ENCODE results near the gene OR6B3.
"Not testable (repeated sequence)": the region's sequence is repeated elsewhere in the genome, so short reads cannot be mapped to it uniquely, and the experiment has no call there.

The OR6B3 gene

GRCh38 chr2:240053173-240054155, at the start of gene OR6B3:
Gene OR6B3, minus strand, starts transcription at chr2:240053521.
- no peak for DNase-seq

- no peak for DNase-seq
Observed at GRCh38 chr2:240098349-240098748, 45.0 kb upstream of the OR6B3 start.

DNA sequence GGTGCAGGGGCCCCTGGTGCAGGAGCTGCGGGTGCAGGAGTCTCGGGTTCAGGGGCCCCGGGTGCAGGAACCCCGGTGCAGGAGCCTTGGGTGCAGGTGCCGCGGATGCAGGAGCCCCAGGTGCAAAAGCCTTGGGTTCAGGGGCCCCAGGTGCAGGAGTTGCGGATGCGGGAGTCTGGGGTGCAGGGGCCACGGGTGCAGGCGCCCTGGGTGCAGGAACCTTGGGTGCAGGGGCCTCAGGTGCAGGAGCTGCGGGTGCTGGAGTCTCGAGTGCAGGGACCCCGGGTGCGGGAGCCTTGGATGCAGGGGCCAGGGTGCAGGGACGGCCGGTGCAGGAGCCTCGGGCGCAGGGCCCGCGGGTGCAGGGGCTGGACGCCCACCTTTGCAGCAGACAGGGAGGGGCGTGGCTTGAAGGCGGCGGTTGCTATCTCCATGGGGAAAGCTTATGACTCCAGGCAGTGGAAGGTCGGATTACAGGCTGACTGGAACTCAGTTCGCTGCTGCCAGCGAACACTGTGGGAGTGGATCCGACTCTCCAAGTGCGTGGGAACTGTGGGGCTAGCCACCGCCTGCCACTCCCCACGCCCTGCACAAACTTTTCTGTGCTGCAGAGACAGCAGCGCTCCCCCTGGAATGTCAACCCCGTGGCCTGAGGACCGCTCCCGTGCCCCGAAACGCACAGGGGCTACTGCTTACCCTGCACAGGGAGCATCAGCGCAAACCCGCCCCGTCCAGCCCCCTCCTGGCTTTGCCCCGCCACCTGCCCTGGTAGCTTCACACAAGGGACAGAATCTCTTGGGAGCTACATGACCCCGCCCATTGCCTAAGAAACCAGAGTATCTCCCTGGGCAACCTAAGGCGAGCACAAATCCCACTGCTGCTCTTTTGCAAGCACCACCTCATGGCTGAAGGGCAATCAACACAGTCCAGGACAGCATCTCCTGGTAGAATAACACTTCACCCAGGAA, 42.5 kb upstream of the OR6B3 start:
- DNase-seq: no peak

- no peak for DNase-seq
Observed at GRCh38 chr2:240089306-240089705, 36.0 kb upstream of the OR6B3 start.

- no peak for DNase-seq
Observed at GRCh38 chr2:240086563-240086962, 33.2 kb upstream of the OR6B3 start.

GRCh38 chr2:240078631-240079030, 25.3 kb upstream of the OR6B3 start:
- no peak for DNase-seq

- DNase-seq: no peak
Observed at GRCh38 chr2:240077442-240077841, 24.1 kb upstream of the OR6B3 start.

GRCh38 chr2:240074545-240074944, 21.2 kb upstream of the OR6B3 start:
- no peak for DNase-seq

- DNase-seq: no peak
Observed at GRCh38 chr2:240070907-240071306, 17.6 kb upstream of the OR6B3 start.

GRCh38 chr2:240069829-240070228, 16.5 kb upstream of the OR6B3 start:
- no peak for DNase-seq

GRCh38 chr2:240068193-240068592, 14.9 kb upstream of the OR6B3 start:
- no peak for DNase-seq

DNA sequence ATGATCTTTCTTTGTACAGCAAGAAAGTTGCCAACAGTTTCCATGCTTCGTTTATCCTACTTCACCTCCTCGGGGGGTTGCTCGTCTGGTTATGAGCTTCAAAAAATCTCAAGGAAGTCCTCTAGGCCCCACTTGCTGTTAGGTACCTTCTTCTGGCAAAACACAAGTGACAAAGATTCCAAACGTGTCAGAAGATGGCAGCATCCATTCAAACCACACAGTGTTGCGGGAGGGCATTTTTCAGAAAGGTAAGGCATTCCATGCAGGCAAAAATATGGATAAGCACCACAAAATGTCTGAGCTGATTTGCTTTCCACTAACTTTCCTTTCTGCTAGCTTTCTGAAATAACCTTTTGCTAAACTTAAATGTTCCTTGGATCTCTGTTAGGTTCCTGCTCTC, 13.2 kb upstream of the OR6B3 start:
- no peak for DNase-seq

- DNase-seq: no peak
Observed at GRCh38 chr2:240064898-240065297, 11.6 kb upstream of the OR6B3 start.

- peak; percentile 64 for DNase-seq
Observed at GRCh38 chr2:240060977-240061591, 7.8 kb upstream of the OR6B3 start.

DNA sequence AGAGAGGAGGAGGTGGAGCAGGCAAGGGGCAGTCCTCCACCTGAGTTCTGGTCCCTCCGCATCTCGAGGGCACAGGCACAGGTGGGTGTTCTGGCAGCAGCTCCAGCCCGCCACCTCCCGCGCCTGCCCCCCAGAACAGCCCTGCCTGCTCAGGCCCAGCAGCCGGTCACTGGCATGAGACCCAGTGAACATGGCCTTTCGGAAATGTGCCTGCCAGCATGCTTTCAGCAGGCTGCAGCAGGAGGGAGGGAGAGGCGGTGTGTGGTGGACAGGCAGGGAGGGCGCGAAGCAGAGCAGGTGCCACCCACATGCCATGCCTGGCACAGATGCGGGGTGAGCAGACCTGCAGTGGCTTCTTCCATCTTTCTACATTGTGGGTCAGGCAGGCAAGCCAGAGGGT, 3.4 kb upstream of the OR6B3 start:
- no peak for DNase-seq

- DNase-seq: no peak
Observed at GRCh38 chr2:240055177-240055917, 2.0 kb upstream of the OR6B3 start.

GRCh38 chr2:240052524-240052923, 797 bp downstream of the OR6B3 start:
- DNase-seq: no peak

DNA sequence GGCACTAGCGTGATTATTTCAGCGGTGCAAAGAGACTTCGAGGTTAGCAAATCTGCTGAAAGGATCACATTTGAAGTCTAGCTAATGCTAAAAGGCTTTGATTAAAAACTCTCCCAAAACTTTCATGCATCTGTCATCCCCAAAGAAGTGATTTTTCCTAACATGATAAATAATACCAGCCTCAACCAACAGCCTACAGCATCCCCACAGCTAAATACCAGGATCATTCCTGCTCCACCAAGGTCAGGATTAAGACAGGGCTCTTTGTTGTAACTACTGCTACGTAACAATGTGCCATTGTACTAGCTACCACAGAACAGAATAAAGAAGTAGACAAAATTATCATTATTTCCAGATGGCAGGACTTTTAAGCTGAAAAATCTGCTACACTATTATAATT, 1.6 kb downstream of the OR6B3 start:
- no peak for DNase-seq

DNA sequence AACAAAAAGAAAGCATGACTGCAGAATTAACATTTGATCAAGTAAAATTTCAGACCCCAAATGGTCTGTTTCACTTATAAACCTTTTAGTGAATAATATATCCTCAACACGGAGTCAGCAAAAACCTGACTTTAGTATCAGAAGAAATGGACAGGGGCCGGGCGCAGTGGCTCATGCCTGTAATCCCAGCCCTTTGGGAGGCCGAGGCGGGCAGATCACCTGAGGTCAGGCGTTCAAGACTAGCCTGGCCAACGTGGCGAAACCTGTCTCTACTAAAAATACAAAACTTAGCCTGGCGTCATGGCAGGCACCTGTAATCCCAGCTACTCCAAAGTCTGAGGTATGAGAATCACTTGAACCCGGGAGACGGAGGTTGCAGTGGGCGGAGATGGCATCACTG, 3.0 kb downstream of the OR6B3 start:
- no peak for DNase-seq

- no peak for DNase-seq
Observed at GRCh38 chr2:240048237-240048636, 5.1 kb downstream of the OR6B3 start.

- DNase-seq: no peak
Observed at GRCh38 chr2:240045098-240045497, 8.2 kb downstream of the OR6B3 start.

- not testable (repeated sequence) for DNase-seq
Observed at GRCh38 chr2:240044096-240044495, 9.2 kb downstream of the OR6B3 start.
